Mammary epithelial cell (primary cell): Measurements from ENCODE around the gene NME7.

Source experiments
- CTCF ChIP-seq, 2 donors: IDR thresholded peaks in 1 of 2; conservative IDR thresholded peaks in 1 of 2; 2 replicates each; pipeline ENCODE4 v1.5.1; 2011 to 2012; ENCODE audit warnings: inconsistent platforms in 2 of 2, low read length in 2 of 2, mild to moderate bottlenecking in 2 of 2, control low read depth in 1 of 2, low read depth in 1 of 2; ENCODE audit not compliant: insufficient read depth in 1 of 2; ENCODE audit errors: extremely low read depth in 1 of 2
- EZH2 ChIP-seq: IDR thresholded peaks from 2 replicates; pipeline ENCODE4 v1.6.1; 2012; ENCODE audit warnings: low read length, inconsistent platforms, borderline replicate concordance

- TF ChIP-seq CTCF (conservative IDR thresholded peaks at IDR 0.05 in 1 of 2, IDR thresholded peaks at IDR 0.05 in 1 of 2; ENCODE audit: extremely low read depth in 1 of 2, insufficient read depth in 1 of 2, low read depth in 1 of 2, low read length in 2 of 2) (no peak), EZH2 (no peak)
These were observed 277.2 kb downstream of the NME7 start for GRCh38 chr1:169090308-169090899.
